Measurements from ENCODE around the gene ADAMTS3.

ADAMTS3 gene

GRCh38 chr4:72351521-72351920 is 217.5 kb downstream of the ADAMTS3 start:
- no peak overlapping the region for H3K4me3 ChIP-seq (ENCODE audit: low read length)
- no peak for TF ChIP-seq CTCF (IDR thresholded peaks at IDR 0.05; ENCODE audit: insufficient read depth, low read depth, low read length, missing control alignments)
- DNase-seq (ENCODE audit: low read depth), result no peak

DNA sequence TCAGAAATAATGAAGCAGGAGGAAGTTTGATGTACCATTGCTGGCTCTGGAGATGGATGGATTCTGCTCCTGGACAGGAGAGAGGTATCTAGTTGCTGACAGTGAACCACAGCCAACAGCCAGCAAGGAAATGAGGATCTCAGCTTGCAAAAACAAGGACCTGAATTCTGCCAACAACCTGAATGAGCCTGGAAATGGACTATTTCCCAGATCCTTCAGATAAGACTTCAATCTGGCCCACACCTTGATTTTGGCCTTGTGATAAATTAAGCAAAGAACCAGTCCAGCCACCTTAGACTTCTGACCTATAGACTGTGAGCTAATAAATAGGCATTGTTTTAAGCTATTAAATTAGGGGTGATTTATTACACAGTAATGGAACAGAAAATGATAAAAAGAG is 220.3 kb downstream of the ADAMTS3 start:
- H3K4me3 ChIP-seq (ENCODE audit: low read length), result no peak overlapping the region
- TF ChIP-seq CTCF (IDR thresholded peaks at IDR 0.05; ENCODE audit: insufficient read depth, low read depth, low read length, missing control alignments), result no peak

DNA sequence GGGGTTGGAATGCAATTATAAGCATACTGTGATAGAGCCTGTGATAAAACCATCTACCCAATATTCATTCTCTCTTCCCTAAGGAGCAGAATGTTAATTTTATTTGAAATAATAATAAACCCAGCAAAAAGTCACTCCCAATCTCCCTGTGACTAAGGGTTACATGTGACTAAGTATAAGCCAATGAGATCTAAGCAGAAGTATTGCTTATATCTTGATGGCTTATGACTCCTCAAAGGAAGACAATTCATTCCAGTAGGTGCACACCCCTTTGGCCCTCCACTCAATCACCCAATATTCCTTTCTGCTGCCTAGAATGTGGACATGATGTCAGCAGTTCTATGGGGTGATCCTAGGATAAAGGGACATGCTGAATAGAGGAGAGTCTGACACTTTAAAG is 224.6 kb downstream of the ADAMTS3 start:
- DNase-seq (ENCODE audit: low read depth), result no peak

More for the DNA sequence above, 220.3 kb downstream of the ADAMTS3 start:
- no peak for DNase-seq (ENCODE audit: low read depth)

GRCh38 chr4:72341432-72341820 is 227.6 kb downstream of the ADAMTS3 start:
- H3K4me3 ChIP-seq (ENCODE audit: low read length), result no peak overlapping the region
- TF ChIP-seq CTCF (IDR thresholded peaks at IDR 0.05; ENCODE audit: insufficient read depth, low read depth, low read length, missing control alignments), result no peak
- DNase-seq (ENCODE audit: low read depth), result no peak

More for the DNA sequence above, 224.6 kb downstream of the ADAMTS3 start:
- no peak overlapping the region for H3K4me3 ChIP-seq (ENCODE audit: low read length)
- TF ChIP-seq CTCF (IDR thresholded peaks at IDR 0.05; ENCODE audit: insufficient read depth, low read depth, low read length, missing control alignments), result no peak

- H3K4me3 ChIP-seq (ENCODE audit: low read length), result no peak overlapping the region
- DNase-seq (ENCODE audit: low read depth), result peak; percentile 83
- peak; percentile 7 for TF ChIP-seq CTCF (IDR thresholded peaks at IDR 0.05; ENCODE audit: insufficient read depth, low read depth, low read length, missing control alignments)
Observed at GRCh38 chr4:72340803-72341431, 228.1 kb downstream of the ADAMTS3 start.

- no peak for DNase-seq (ENCODE audit: low read depth)
- no peak for TF ChIP-seq CTCF (IDR thresholded peaks at IDR 0.05; ENCODE audit: insufficient read depth, low read depth, low read length, missing control alignments)
- H3K4me3 ChIP-seq (ENCODE audit: low read length), result no peak overlapping the region
Observed at GRCh38 chr4:72338060-72338459, 231.0 kb downstream of the ADAMTS3 start.

DNA sequence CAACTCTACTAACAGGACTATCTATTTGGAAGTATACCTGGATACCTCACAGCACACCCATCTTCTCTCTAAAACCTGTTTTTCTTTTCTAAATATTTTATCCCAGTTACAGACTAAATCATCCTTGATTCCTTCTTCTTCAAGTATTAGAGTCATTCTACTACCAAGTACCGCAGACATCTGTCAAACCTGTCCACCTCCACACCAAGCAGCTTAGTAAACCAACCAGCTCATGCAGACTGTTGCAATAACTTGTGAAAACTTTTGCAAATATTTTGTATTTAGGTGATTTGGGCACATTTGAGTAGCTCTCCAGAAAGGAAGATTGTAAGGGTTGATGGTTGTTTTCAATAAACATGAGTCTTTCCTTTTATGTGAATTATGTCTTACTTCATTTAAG is 238.6 kb downstream of the ADAMTS3 start:
- TF ChIP-seq CTCF (IDR thresholded peaks at IDR 0.05; ENCODE audit: insufficient read depth, low read depth, low read length, missing control alignments), result no peak

More for the DNA sequence above, 238.6 kb downstream of the ADAMTS3 start:
- no peak overlapping the region for H3K4me3 ChIP-seq (ENCODE audit: low read length)
- DNase-seq (ENCODE audit: low read depth), result no peak

Data from epithelial cell of esophagus (primary cell).